ENCODE data around the gene UGCG.

DNA sequence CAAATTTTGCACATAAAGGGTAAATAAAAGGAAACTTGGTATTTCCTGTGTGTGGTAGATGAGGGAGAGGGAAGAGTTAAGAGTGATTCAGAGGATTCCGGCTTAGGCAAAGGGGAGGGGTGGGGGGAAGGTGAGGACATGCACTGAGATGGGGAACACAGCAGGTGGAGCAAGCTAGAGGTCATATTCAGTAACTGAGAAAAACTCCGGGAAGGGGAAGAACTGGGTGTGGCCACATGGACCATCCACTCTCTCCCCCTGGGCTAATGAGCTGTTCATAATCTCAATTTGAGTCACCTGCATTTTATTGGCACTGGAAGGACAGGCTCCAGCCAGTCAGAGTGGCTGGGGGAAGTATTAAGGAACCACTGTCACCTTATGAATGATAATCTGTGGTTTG, 45.1 kb upstream of the UGCG start:
- TF ChIP-seq, protein P1, sequence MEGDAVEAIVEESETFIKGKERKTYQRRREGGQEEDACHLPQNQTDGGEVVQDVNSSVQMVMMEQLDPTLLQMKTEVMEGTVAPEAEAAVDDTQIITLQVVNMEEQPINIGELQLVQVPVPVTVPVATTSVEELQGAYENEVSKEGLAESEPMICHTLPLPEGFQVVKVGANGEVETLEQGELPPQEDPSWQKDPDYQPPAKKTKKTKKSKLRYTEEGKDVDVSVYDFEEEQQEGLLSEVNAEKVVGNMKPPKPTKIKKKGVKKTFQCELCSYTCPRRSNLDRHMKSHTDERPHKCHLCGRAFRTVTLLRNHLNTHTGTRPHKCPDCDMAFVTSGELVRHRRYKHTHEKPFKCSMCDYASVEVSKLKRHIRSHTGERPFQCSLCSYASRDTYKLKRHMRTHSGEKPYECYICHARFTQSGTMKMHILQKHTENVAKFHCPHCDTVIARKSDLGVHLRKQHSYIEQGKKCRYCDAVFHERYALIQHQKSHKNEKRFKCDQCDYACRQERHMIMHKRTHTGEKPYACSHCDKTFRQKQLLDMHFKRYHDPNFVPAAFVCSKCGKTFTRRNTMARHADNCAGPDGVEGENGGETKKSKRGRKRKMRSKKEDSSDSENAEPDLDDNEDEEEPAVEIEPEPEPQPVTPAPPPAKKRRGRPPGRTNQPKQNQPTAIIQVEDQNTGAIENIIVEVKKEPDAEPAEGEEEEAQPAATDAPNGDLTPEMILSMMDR (IDR thresholded peaks at IDR 0.05) = no peak
- TF ChIP-seq POLR2A (IDR thresholded peaks at IDR 0.05) = no peak
